Peyer's patch (tissue), 4 donors: Measurements from ENCODE around the gene HNRNPA2B1.

Source experiments
- CTCF ChIP-seq, 6 experiments: fragments of 450-650 bp in 4 of 6; fragments of 200-600 bp in 2 of 6; sonication (generic) in 1 of 6; IDR thresholded peaks; one replicate each; pipeline ENCODE4 v1.5.1; 2017 to 2019; ENCODE audit warnings: antibody characterized with exemption in 6 of 6, mild to moderate bottlenecking in 3 of 6, moderate library complexity in 1 of 6
- POLR2A ChIP-seq, 2 donors: fragments of 450-650 bp; IDR thresholded peaks; one replicate each; pipeline ENCODE4 v1.5.1; 2017; ENCODE audit warnings: antibody characterized with exemption in 2 of 2, mild to moderate bottlenecking in 2 of 2, moderate library complexity in 2 of 2

GRCh38 chr7:26198781-26199169, 1.8 kb downstream of the HNRNPA2B1 start:
- no peak for TF ChIP-seq CTCF (IDR thresholded peaks at IDR 0.05)
- TF ChIP-seq POLR2A (IDR thresholded peaks at IDR 0.05), result no peak
